Left ventricle myocardium inferior (tissue), 1 donor: Measurements from ENCODE around the gene FBXL16. TPM values are rescaled to one million over a fixed set of nuclear protein-coding genes. Genes with fewer than 3 reads are reported as not detected.
A peak's percentile ranks its signal among the peaks of the same experiment; 100 is the strongest.

Source experiments
- DNase-seq: peaks from one replicate; pipeline ENCODE4 v3.0.0-alpha.2; 2020
- H3K27ac ChIP-seq: fragments of 200-600 bp; replicated peaks from 2 replicates; pipeline ENCODE4 v1.8.0; 2021
- H3K27me3 ChIP-seq: fragments of 200-600 bp; 2 replicates; pipeline ENCODE4 v1.8.0; 2021; ENCODE audit warnings: low read depth
- H3K36me3 ChIP-seq: fragments of 200-600 bp; 2 replicates; pipeline ENCODE4 v1.8.0; 2021
- H3K4me1 ChIP-seq: fragments of 200-600 bp; 2 replicates; pipeline ENCODE4 v1.8.0; 2021
- H3K4me3 ChIP-seq: fragments of 200-600 bp; 2 replicates; pipeline ENCODE4 v1.8.0; 2021; ENCODE audit warnings: mild to moderate bottlenecking, moderate library complexity
- H3K9me3 ChIP-seq: fragments of 200-600 bp; replicated peaks from 2 replicates; pipeline ENCODE4 v1.8.0; 2021
- intact Hi-C: fragments of 100-400 bp; cut with micrococcal nuclease; formaldehyde crosslinking; loops from one replicate; pipeline ENCODE4 v1.11.0; 2022
- total RNA-seq: library from RNA; stranded (reverse); fragmentation: NEBNext Ultra II Directional; extraction: Animal tissue kit (Norgen Biotek cat#: 25700); gene quantifications from one replicate; pipeline ENCODE4 v1.2.1, GENCODE V29; 2021
- TF ChIP-seq, protein P1 (sequence below): fragments of 200-600 bp; IDR thresholded peaks from 2 replicates; pipeline ENCODE4 v1.8.0; 2021; ENCODE audit warnings: antibody characterized with exemption, mild to moderate bottlenecking, borderline replicate concordance
- donor health status: DM: no; HTN: yes; CAD: no; lungs with severe emphysema.

FBXL16 gene
- total RNA-seq, 1 donor from 2014 or later = 0.08 TPM

- H3K4me1 ChIP-seq = peaks cover 27% of the 10 kb centered on the region
- H3K27ac ChIP-seq = no peak overlapping the region
- H3K9me3 ChIP-seq = no peaks in the 10 kb centered on the region
- H3K4me3 ChIP-seq = no peak overlapping the region
- DNase-seq = no peak
- no peaks in the 10 kb centered on the region for H3K36me3 ChIP-seq
- intact Hi-C loops = no loop called here
- no peaks in the 10 kb centered on the region for H3K27me3 ChIP-seq
- TF ChIP-seq, protein P1, sequence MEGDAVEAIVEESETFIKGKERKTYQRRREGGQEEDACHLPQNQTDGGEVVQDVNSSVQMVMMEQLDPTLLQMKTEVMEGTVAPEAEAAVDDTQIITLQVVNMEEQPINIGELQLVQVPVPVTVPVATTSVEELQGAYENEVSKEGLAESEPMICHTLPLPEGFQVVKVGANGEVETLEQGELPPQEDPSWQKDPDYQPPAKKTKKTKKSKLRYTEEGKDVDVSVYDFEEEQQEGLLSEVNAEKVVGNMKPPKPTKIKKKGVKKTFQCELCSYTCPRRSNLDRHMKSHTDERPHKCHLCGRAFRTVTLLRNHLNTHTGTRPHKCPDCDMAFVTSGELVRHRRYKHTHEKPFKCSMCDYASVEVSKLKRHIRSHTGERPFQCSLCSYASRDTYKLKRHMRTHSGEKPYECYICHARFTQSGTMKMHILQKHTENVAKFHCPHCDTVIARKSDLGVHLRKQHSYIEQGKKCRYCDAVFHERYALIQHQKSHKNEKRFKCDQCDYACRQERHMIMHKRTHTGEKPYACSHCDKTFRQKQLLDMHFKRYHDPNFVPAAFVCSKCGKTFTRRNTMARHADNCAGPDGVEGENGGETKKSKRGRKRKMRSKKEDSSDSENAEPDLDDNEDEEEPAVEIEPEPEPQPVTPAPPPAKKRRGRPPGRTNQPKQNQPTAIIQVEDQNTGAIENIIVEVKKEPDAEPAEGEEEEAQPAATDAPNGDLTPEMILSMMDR = no peak
Measured at GRCh38 chr16:652454-653305, 52.9 kb downstream of the FBXL16 start.

- no peak for DNase-seq
- H3K4me1 ChIP-seq = peaks cover 35% of the 10 kb centered on the region
- H3K4me3 ChIP-seq = no peak overlapping the region
- no peak overlapping the region for H3K27ac ChIP-seq
- TF ChIP-seq, protein P1 = no peak
- intact Hi-C loops = no loop called here
- no peaks in the 10 kb centered on the region for H3K27me3 ChIP-seq
- H3K9me3 ChIP-seq = no peaks in the 10 kb centered on the region
- no peaks in the 10 kb centered on the region for H3K36me3 ChIP-seq
Measured at GRCh38 chr16:651844-652243, 53.8 kb downstream of the FBXL16 start.

DNA sequence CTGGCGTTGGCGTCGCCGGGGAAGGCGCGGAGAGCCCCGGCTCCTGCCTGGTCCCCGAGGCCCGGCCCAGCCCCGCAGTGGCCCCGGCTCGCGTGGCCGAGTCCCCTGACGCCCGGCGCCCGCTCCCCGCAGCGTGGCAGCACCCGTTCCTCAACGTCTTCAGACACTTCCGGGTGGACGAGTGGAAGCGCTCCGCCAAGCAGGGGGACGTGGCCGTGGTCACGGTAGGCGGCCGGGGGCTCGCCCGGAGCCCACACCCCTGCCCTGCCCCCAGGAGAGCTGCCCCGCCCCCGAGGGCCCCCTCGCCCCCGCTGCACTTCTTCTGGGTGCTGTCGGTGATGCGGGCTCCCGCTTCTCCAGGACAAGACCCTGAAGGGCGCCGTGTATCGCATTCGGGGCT, 56.0 kb downstream of the FBXL16 start:
- DNase-seq = no peak
- TF ChIP-seq, protein P1 = no peak
- Histone ChIP-seq H3K9me3 (no peaks in the 10 kb centered on the region), H3K36me3 (no peaks in the 10 kb centered on the region), H3K4me3 (peak overlapping the region; percentile 87), H3K4me1 (peaks cover 57% of the 10 kb centered on the region), H3K27ac (peak overlapping the region; percentile 97), H3K27me3 (no peaks in the 10 kb centered on the region)
- intact Hi-C loops = no loop called here

DNA sequence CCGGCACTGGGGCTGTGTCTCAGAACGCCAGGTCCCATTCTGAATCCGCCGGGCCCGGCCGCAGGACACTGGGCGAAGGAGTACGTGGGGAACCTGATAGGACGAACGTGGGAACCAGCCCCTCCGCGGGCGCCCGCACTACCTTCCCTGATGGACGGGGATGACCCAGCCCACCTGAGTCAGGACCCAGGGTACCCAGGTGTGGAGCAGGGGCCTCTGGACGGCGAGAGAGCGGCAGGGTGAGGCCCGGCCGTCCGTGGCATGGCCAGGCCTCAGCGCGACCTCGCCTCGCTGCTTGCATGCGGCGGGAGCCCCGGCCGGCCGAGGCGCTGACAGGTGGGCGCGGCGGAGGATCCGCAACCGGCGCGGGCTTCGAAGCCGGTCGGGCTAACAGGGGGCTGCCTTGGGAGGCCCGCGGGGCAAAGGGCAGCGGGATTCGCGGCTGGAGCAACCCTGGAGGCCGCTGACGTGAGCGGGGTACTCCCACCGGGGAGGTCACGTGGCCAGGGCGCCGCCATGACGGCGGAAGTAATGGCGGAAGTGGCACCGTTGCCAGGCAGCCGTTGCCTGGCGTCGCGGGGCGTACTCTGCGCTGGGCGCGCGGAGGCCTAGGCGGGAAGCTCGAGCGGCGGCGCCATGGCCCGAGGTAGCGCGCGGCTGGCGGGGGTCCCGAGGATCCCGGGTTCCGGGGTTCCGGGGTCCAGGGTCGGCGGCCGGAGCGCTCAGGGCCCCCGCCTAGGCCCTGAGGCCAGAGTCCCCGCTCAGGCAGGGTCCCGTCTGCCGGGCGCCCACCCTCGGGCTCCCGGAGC, 56.6 kb downstream of the FBXL16 start, which contains the start of gene WDR90:
WDR90 (plus strand) TSS at position 585 of the 809 bp plus-strand sequence; CDS start at position 637, 52 bp downstream.
- DNase-seq = peak; percentile 95
- H3K9me3 ChIP-seq = no peaks in the 10 kb centered on the region
- no peaks in the 10 kb centered on the region for H3K36me3 ChIP-seq
- no peaks in the 10 kb centered on the region for H3K27me3 ChIP-seq
- peaks cover 64% of the 10 kb centered on the region for H3K4me1 ChIP-seq
- peak within 1 kb of the TSS; percentile 97 for H3K27ac ChIP-seq
- peak within 1 kb of the TSS; percentile 87 for H3K4me3 ChIP-seq
- intact Hi-C loops = no loop called here
- TF ChIP-seq, protein P1 = no peak

GRCh38 chr16:648071-648780, 57.4 kb downstream of the FBXL16 start:
- no peaks in the 10 kb centered on the region for H3K9me3 ChIP-seq
- H3K27ac ChIP-seq = peak overlapping the region; percentile 97
- intact Hi-C loops = no loop called here
- TF ChIP-seq, protein P1 = peak; percentile 37
- H3K27me3 ChIP-seq = no peaks in the 10 kb centered on the region
- no peak for DNase-seq
- H3K4me3 ChIP-seq = peak overlapping the region; percentile 87
- peaks cover 5% of the 10 kb centered on the region for H3K36me3 ChIP-seq
- peaks cover 71% of the 10 kb centered on the region for H3K4me1 ChIP-seq
